Muscle of arm (tissue), 12 donors: ENCODE data around the gene SPTB. TPM values are rescaled to one million over a fixed set of nuclear protein-coding genes. Genes with fewer than 3 reads are reported as not detected.
A peak's percentile ranks its signal among the peaks of the same experiment; 100 is the strongest.
"Not testable (repeated sequence)": the region's sequence is repeated elsewhere in the genome, so short reads cannot be mapped to it uniquely, and the experiment has no call there.

Experiments used
- DNase-seq: peaks from one replicate; pipeline ENCODE4 v3.0.0-alpha.2; 2013
- polyA plus RNA-seq, 12 donors: library from polyadenylated mRNA; unstranded; fragments of 120-200 nt; gene quantifications; one replicate each; pipeline ENCODE4 v1.2.1, GENCODE V29; 2013; ENCODE audit not compliant: insufficient read length in 12 of 12

The SPTB gene
- polyA plus RNA-seq, 12 donors, result 51.9 to 666 (median 148) TPM

DNA sequence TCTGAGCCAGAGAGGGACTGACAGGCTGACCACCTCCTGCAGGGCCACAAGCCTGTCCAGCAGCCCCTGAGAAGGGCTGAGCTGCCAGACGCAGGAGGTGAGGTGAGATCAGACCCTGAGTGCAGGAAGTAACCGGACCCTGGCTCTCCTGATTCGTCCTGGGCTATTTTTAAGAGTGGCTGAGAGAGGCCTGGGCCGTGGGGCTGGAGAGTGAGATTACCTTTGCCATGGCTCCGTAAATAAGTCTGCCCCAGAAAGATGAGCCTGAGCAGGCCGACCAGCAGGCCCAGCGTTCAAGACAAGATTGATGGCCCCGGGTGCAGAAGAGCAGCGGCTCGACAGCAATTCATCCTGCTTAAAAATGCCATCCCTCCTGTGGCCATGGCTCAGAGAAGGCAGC is 54.2 kb downstream of the SPTB start:
- peak; percentile 35 for DNase-seq

DNA sequence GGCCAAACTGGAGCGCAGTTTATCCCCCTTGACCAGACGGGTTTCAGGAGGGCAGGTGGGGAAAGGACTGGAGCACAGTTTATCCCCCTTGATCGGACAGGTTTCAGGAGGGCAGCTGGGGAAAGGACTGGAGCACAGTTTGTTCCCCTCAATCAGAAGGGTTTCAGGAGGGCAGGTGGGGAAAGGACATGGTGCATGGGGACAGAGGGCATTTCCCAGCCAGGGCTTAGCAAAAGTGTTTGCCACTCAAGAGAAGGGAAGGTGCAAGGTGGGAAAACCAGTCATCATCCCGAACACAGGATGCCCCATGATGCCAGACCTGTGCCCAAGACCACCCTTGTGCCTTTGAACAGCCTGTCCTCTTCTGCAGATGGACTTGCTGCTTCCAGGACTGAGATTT is 54.7 kb downstream of the SPTB start:
- DNase-seq, result no peak

DNA sequence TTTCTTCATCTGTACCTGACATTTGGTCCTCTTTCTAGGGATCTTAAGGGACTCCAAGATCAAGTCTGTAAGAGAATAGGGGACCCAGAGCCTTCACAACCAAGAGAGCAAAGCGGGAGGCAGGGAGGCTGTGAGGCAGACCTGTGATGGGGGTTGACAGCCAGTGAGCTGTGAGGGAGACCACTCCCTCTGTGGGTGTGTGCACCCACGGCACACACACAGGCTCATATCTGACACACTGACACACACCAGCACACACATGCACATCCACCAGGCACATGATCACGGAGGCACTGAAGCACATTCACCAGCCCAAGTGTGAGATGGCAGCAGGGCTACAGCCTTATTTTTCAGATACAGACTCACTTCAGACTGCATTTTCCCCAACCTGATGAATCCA is 55.2 kb downstream of the SPTB start:
- DNase-seq, result no peak

DNA sequence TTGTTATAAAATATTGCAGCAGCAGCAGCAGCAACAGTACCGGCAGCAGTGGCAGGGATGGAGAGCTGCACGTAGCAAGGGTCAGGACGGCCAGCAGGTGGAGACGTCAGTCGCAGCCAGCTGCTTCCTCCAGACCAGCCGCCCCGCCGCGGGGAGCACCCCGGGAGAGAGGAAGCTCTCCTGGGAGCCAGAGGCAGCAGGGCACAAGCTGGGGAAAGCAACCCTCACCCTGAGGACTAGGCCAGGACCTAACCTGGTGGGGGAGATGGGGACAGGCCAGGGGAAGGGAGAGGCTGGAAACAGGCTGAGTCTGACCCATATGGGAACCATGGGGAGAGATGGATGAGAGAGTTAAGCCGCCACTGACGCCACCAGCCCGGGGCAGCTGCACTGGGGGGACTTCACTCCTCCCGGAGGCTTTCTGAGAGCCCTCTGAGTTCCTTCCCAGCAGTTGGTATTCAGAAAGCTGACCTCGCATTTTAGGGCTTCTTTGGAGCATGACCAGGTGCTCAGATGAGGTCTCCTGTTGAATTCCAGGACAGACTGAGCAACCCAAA is 56.3 kb downstream of the SPTB start:
- peak; percentile 60 for DNase-seq

DNA sequence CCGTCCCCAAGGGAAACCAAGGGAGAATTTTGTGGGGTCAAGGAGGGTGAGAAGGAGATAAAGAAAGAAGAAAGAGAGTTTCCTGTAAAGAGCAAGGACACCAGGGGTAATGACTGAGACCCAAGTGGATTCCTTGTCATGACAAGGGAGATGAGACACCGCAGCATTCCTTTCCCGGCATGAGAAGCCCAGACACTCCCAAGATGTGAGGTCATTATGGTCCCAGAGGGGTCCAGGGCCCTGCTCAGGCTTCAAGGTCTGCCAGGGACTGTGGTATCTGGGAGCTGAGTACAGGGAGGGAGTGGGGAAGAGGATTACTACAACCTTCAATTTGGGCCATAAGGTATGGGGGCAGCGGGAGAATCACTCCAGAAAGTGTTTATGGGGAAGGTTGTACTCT is 58.1 kb downstream of the SPTB start:
- DNase-seq, result no peak

DNA sequence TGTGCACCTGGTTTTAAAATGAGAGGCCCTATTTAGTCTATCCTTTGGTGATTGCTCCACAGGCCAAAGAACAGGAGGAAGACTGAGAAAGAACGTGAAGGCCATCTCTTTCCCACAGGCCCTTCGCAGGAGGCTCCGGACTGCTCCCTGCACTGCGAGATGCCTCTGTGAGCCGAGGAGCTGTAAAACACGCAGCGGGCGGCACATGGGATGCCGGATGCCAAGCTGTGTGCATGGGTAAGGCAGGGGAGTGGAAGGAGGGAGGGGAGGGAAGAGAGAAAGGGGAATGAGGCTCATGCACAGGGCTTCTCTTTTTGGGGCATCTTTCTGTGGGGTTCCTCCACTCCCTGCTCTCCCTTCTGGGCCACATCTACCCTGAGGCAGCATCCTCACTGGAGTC is 61.6 kb downstream of the SPTB start:
- no peak for DNase-seq

DNA sequence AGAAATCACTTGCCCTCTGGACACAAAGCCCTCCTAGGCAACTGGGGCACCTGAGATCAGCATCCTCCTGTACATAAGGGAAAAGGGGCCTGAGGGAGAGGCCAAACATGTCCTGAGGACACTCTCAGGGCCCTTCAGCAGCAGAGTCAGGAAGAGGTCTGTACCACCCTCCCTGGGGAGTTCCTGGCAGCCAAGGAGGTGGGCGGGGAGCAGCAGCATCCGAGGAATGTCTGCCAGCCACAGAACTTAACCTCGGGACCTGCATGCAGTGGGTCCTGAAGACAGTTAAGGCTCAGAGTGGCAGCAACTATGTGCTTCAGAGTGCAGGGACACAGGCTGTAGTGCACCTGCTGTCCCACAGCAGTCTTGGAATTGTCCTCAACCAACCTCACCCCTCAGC is 62.1 kb downstream of the SPTB start:
- DNase-seq, result no peak

DNA sequence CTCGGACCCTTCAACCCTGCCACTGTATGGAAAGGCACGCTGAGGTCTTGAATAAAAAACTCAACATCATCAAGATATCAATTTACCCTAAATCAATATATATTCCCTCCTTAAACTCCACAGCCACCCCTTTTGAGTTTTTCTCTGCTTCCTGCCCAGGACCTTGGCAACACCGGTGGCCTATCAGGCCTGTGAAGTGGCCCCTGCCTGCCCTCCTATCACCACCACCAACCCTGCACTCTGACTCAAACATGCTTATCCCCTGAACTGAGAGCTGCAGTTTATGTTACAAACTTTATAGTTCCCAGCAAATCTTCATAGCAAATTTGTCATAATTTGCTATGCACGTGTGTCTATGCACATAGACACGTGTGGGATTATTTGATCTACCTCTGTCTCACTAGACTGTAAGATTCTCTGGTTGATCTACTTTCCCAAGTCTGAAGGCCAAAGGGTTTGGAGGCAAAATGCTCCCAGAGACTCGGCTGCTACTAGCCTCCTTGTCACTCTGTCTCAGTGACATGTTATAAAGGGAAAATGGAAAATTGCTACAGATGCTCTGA is 63.4 kb downstream of the SPTB start:
- no peak for DNase-seq

DNA sequence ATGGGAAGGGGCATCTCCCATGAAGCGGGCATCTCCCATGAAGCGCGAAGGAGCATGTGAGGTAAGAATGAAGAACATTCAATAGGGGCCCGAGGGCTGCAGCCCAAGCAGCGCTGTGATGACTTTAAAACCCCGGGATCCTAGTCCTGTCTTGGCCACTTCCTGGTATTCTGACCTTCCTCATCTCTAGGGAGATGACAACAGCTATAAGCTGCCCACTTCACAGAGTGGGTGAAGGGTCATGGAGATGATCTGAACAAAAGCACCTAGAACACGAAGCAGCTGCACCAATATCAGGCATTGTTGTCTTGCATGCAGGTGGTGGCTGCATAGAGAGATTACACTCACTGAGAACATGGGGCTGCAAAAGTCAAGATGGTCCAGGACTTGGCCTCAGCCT is 64.5 kb downstream of the SPTB start:
- no peak for DNase-seq

DNA sequence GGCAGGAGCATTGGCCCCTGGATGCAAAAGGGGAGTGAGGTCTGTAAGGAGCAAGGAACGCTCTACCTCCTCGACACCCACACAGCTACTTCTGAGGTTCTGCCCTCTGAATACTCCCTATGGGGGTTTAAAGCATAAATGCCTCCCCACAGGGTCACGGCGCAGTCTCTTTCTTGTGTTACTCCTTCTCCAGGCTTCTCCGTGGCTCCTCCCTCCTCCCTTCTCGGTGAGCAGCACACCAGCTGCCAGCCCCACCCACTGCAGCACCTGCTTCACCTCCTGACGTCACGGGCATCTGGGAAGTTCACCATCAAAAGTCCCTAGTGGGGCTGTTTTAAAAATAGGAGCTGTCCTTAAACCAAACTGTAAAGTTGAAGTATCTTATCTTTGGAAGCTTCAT is 67.3 kb downstream of the SPTB start:
- DNase-seq, result no peak

DNA sequence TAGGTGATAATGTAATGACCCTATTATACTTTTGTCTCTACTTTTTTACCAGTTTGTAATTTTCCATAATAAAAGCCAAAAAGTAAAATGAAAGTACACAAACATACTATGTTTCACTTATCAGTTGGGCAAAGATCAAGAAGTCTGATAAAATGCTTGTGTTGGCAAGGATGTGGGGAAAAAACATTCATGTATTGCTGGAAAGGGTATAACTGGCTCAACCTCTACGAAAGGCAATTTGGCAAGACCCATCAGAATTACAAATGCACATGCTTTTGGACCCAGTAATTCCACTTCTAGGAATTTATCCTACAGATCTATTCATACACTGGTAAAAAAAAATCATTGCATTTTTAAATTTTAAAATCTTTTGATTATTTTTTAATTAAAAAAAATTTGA is 68.0 kb downstream of the SPTB start:
- DNase-seq, result no peak

DNA sequence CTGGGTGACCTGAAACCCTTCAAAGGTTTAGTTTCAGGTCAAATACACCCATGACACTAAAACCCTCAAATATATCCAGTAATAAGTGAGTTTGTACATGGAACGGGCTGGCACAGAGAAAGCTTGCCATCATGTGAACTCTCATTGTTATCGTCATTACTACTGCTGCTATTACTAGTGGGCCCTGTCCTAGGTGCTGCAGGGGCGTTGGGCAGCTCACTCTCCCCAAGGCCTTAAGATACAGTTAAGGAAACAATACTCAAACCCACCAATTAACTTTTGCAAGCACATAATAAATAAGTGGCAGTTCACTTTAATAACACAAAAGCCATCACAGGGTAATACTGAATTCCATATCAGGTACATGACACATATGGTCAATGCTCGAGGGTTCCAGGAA is 71.3 kb downstream of the SPTB start:
- DNase-seq, result no peak

DNA sequence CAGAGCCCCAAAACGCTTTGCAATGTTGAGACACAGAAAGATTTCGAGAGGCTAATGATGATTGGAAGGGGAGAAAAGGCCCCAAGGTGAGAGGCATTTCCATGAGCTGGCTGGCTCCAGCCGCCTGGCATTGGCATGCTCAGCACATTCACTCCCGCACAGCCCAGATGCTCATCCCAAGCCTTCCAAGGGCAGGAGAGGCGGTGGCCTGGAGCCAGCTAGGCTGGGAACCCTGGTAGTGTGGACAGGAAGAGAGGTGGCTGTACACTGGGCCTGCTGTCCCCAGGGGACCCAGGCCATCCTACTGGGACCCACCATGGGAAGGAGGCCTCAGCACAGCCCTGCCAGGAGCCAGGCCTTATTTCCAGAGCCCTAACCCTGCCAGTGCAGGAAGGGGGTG is 72.2 kb downstream of the SPTB start:
- no peak for DNase-seq

DNA sequence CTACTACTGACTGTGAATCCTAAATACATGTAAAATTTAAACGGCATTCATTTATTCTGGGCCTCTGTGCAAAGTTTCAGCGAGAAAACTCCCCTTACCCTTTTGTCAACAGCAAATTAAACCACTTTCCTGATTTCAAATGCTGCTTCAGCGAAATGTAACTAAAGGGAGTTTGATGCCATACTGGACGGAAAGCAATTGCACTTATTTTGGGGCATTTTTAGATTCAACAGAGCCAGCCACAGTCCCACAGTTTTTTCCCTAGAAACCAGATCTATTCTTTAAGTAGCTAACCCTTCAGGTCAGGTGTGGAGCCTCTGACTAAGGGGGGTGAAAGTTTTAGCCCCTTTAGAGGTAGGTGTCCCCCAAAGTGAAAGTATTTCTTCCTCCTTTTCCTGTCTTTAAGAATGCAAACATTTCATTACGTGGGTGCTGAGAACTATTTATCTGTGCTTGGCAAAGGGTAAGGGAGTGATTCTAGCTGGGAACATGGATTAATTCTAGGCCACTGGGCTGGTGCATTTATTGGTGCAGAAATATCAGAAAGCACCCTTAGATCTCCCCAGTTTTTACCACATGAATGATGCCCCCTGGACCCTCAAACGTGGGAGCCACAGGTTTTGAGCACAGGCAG is 72.7 kb downstream of the SPTB start:
- DNase-seq, result no peak

DNA sequence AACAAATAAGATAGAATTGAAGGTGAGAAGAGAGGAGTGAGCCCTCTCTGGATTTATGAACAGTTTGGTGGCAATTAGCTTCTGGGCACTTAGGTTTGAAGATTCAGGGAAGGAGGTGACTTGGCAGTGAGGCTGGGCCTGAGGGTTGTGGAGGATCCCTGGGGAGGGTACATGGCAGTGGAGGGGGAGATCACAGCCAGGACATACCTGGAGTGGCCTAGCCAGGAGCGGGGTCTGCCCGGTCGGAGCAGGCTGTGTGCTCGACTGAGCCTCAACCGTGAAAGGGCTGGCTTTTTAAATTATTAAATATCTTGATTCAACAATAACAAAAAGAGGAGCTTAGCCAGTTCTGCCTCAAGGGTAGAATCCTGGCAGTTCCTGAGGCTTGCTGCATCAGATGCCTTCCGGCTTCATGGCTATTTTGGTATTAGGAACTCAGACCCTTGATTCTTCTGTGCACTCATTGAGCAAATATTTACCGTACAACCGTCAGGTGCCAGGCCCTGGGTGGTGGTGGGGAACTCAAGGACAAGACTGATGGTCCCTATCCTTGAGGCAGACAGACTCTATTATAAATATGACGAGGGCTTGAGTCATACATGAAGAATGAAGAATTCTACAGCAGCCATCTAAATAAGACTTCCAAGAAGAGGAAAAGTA is 73.4 kb downstream of the SPTB start:
- no peak for DNase-seq

DNA sequence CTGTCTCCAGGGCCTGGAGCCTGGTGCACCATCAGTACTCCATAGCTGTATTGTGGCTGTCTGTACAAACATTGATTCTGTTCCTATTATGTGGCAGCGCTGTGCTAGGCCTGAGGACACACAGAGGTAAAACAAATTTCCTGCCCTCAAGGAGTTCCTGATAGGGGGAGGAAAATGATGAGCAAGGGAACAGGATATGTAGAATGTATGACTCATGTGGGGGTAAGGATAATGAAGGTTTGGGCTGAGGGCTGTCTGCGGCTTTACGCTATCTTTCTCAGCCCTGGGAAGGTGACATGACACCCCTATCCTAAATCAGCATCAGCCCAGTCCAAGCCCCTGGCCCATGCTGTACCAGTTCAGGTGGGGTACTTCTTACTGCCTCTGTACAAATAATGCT is 74.1 kb downstream of the SPTB start:
- not testable (repeated sequence) for DNase-seq

DNA sequence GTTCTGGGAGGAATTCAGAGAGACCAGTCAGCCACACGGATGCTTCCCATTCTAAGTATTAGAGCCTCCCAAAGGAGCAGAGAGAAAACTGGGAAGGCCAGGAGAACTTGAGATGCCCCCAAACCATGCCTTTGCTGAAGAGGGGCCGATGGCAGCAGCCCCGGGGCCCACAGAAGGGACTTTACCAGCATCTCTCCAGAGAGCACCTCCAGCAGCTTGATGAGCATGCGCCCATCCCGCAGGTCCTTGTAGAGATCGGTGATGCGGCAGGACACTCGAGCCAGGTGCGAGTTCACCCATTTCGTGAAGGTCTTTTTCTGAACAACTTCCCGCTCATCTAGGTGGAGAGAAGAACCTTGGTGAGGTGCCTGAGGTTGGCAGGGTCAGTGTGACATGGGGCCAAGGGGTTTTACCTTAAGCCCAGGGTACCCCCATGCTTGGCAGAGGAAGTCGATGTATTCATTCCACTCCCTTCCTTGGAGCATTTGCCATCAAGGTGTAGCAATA is 74.9 kb downstream of the SPTB start:
- no peak for DNase-seq

DNA sequence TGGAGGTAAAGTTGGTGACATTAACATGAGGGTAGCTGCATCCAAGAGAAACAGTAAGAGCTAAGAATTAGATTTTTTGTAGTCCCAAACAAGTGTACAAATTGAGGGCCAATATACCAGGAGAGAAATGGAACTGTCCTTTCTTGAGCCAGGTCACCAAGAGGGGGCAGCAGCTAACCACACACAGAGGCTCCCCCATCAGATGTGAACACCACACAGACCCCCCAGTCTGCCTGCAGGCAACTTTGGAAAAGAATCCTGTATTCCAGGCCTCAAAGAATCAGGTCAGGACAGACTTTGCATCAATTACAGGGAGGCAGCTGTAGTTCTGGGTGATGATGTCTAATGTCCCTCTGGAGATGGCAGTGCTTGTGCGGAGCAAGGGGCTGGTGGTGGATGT is 77.9 kb downstream of the SPTB start:
- DNase-seq, result no peak

DNA sequence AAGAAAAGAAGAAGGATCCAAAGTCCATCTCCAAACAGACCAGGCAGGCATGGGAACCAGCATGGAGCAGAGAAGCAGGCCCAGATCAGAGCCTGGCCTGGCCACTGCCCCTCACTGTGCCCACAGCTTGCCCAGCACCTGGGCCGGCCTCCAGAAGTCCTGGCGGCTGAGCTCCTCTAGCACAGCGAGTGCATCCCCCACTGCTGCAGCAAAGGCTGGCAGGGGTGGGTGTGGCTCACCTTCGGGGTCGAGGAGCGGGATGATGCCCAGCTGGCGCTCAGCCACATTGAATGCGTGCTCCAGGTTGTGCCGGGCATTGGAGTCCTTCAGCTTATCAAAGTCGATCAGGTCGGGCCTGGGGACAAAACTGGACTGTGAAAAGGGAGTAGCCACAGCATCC is 78.7 kb downstream of the SPTB start:
- no peak for DNase-seq

DNA sequence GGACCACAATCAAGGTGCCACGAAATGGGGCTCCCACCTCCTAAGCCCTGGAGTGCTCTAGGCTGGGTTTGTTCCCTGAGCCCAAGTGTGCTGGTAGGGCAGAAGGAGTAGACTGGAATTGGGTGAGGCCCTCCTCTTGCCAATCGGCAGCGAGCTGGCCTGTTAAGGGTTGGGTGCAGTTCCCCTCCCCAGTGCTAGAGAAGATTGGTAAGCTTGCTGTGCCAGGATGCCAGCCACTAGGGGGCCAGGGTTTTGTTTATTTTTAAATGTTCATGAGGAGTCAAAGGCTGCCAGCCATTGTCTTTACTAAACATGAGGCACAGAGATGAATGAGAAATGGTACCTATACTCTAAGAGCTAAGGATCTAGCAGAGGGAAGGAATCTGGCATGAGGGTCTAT is 79.7 kb downstream of the SPTB start:
- DNase-seq, result no peak

DNA sequence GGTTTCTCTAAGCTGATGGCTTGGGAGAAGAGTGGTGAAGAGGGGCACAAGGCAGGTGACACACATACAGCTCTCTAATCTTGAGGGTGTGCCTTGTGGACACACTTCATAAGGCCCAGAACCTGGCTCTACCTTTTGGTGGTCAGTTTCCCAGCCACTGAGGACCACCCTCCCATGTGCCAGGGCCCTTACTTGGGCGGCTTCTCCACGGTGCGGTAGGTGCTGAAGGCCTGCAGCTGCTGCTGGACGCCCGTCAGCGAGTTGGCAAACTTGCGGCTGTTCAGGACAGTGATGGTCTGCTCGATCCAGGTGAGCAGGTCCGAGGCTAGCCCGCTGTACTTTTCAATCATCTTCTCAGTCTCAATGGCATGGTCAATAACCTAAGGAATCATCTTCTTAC is 80.2 kb downstream of the SPTB start:
- no peak for DNase-seq

DNA sequence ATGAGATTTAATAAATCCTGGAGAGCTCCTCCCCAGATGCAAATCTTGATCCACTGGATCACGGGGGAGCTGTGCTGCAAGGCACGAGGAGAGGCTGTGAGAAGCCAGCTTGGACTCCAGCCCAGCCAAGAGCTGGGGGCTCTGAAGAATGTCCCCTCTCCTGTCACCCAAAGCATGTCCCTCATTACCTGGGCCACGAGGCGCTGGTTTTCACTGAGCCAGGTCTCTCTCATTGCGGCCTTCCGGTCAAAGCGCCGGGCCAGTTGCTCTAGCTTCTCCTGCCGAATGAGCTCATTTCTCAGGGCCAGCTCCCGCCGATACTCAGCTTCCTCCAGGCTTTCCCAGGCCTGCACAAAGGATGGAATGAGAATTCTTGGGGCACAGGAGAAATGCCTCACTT is 83.3 kb downstream of the SPTB start:
- DNase-seq, result no peak

DNA sequence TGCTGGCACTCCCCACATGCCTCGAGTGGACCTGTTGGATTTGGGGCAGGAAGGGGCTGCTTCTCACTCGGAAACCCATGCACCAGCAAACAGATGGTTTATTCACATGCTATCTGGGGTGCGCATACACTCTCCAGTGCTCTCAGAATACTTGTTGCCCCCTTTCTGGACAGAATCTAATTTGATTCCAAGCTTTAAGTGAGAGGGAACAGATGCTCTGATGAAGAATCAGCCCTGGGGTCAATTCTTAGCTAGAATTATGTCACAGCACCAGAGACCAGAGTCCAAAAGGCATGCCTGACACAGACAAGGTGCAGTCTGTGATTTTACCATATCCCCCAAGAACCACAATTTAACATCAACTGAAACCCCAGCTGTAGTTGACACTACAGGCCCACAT is 83.8 kb downstream of the SPTB start:
- DNase-seq, result no peak
